T-cell (primary cell): Measurements from ENCODE around the gene MKLN1. TPM values are rescaled to one million over a fixed set of nuclear protein-coding genes. Genes with fewer than 3 reads are reported as not detected.
A peak's percentile ranks its signal among the peaks of the same experiment; 100 is the strongest.
"Not testable (repeated sequence)": the region's sequence is repeated elsewhere in the genome, so short reads cannot be mapped to it uniquely, and the experiment has no call there.

ENCODE experiments used
- ATAC-seq, 4 experiments: fragments of 200-7000 bp in 3 of 4; fragments of 150-1000 bp in 1 of 4; cut with Tn5 transposase; replicated peaks in 1 of 4; 1 replicate in 3 of 4; 2 replicates in 1 of 4; pipeline ENCODE4 v1.10.0; 2021; ENCODE audit warnings: moderate library complexity in 3 of 4, mild to moderate bottlenecking in 2 of 4, moderate number of reproducible peaks in 1 of 4
- CTCF ChIA-PET, 2 donors: fragments of 300-600 bp; sonication (Branson Sonifier 250); formaldehyde crosslinking; loops; one replicate each; lab custom pipeline; 2022; ENCODE audit warnings: antibody characterized with exemption in 2 of 2; lab: Charles Lee
- POLR2A ChIA-PET, 2 donors: fragments of 300-600 bp; sonication (Branson Sonifier 250); formaldehyde crosslinking; loops; one replicate each; lab custom pipeline; 2022; ENCODE audit warnings: antibody characterized with exemption in 2 of 2; lab: Charles Lee
- DNase-seq, 35 experiments: peaks; one replicate each; pipeline versions ENCODE4 v3.0.0 to v3.0.0-alpha.2; 2013 to 2023
- H3K27ac ChIP-seq: one replicate; pipeline ENCODE4 v1.5.1; 2013; ENCODE audit warnings: low read length
- H3K27me3 ChIP-seq, 2 experiments: replicated peaks in 1 of 2; 1 replicate in 1 of 2; 2 replicates in 1 of 2; pipeline versions ENCODE4 v1.6.1 to v1.7.0; 2013; ENCODE audit warnings: low read length in 1 of 2, mixed read lengths in 1 of 2; ENCODE audit not compliant: control insufficient read depth in 2 of 2, insufficient read depth in 2 of 2; ENCODE audit errors: extremely low read depth in 1 of 2
- H3K36me3 ChIP-seq, 2 donors: 1 replicate in 1 of 2; 2 replicates in 1 of 2; pipeline versions ENCODE4 v1.6.1 to v1.7.0; 2013; ENCODE audit warnings: low read length in 1 of 2; ENCODE audit not compliant: control insufficient read depth in 2 of 2, insufficient read depth in 1 of 2; ENCODE audit errors: extremely low read depth in 1 of 2
- H3K4me1 ChIP-seq, 2 experiments: 1 replicate in 1 of 2; 2 replicates in 1 of 2; pipeline versions ENCODE4 v1.6.1 to v1.7.0; 2013; ENCODE audit warnings: low read length in 2 of 2, mixed read lengths in 1 of 2; ENCODE audit not compliant: insufficient read depth in 2 of 2, control insufficient read depth in 1 of 2; ENCODE audit errors: extremely low read depth in 1 of 2
- H3K4me3 ChIP-seq, 2 donors: 1 replicate in 1 of 2; 2 replicates in 1 of 2; pipeline versions ENCODE4 v1.5.1 to v1.7.0; 2013; ENCODE audit warnings: mild to moderate bottlenecking in 2 of 2, low read length in 1 of 2, moderate library complexity in 1 of 2; ENCODE audit not compliant: control insufficient read depth in 1 of 2; ENCODE audit errors: extremely low read depth in 1 of 2
- H3K9me3 ChIP-seq: 2 replicates; pipeline ENCODE4 v1.7.0; 2013
- H3K27ac Mint-ChIP-seq, 2 donors: one replicate each; pipeline ENCODE4 v1.8.0; 2020 to 2021; ENCODE audit warnings: mild to moderate bottlenecking in 2 of 2, mixed read lengths in 2 of 2
- H3K27me3 Mint-ChIP-seq, 2 donors: one replicate each; pipeline ENCODE4 v1.8.0; 2021 to 2022; ENCODE audit warnings: mixed read lengths in 2 of 2
- H3K36me3 Mint-ChIP-seq: one replicate; pipeline ENCODE4 v1.8.0; 2021; ENCODE audit warnings: mixed read lengths
- H3K4me1 Mint-ChIP-seq, 3 donors: one replicate each; pipeline ENCODE4 v1.8.0; 2020 to 2022; ENCODE audit warnings: mixed read lengths in 3 of 3, mild to moderate bottlenecking in 1 of 3
- H3K4me3 Mint-ChIP-seq, 3 donors: one replicate each; pipeline ENCODE4 v1.8.0; 2020 to 2022; ENCODE audit warnings: mild to moderate bottlenecking in 3 of 3, mixed read lengths in 3 of 3, moderate library complexity in 3 of 3
- H3K9me3 Mint-ChIP-seq, 3 donors: one replicate each; pipeline ENCODE4 v1.8.0; 2020 to 2022; ENCODE audit warnings: mixed read lengths in 3 of 3
- WGBS: methylation state at CpG from one replicate; pipeline ENCODE4 v1.1.5; 2013; ENCODE audit warnings: missing lambda C conversion rate; ENCODE audit not compliant: insufficient coverage; 5-methylcytosine and 5-hydroxymethylcytosine counted together
- total RNA-seq, 35 experiments: library from RNA in 6 of 35; stranded (reverse) in 6 of 35; fragments of 120-200 nt in 1 of 35; gene quantifications; one replicate each; pipeline versions ENCODE4 v1.2.1 to v1.2.4 and lab custom pipeline; 2013 to 2026

Gene MKLN1
- total RNA-seq, 5 donors from 2014 or later (not counting 1 experiment from before 2014, with no cell fraction given), result 43.9 to 63.3 (median 46.5) TPM

DNA sequence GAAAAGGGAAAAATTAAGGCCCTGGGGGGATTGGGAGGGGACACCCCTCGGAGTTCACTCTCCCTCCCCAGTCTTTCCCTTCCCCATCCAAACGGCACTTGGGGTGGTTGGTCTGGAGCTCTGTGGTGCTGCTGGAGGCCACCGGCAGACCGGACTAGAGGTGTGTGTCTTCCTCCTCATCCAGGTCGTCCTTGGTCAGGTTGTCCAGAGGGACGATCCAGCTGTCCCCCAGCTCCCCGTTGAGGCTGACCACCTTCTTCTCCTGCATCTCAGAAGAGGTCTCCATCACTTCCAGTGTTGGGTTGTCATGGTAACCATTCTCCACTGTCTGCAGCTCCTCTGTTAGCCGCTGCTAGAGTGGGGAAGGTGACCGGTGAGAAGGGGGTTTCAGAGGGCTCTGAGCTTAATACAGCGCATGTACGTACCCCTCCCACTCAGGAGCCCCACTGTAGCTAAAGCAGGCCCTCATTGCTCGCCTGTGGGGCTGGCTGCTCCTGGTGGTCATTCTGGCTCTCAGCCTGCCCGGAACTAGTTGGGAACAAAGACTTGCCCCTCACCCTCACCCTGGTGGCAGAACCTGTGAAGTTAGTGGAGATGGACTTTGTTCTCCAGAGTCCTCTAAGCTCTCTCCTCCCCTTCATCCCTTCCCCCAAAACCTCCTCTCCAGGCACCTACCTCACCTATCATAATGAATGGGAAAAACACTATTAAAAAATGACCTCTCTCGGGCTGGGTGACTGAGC, 176.7 kb downstream of the MKLN1 start:
- Histone ChIP-seq H3K36me3 (no peaks in the 10 kb centered on the region), H3K9me3 (no peaks in the 10 kb centered on the region), H3K4me3 (no peak overlapping the region), H3K4me1 (peaks cover 11 to 19% of the 10 kb centered on the region in 2 experiments), H3K27ac (no peak overlapping the region), H3K27me3 (peaks cover 0 to 15% of the 10 kb centered on the region in 2 experiments)
- H3K9me3 Mint-ChIP-seq, result no peaks in the 10 kb centered on the region
- H3K36me3 Mint-ChIP-seq, result peaks cover 1% of the 10 kb centered on the region
- peaks cover 45 to 48% (median 45%) of the 10 kb centered on the region in 3 donors for H3K4me1 Mint-ChIP-seq
- H3K27ac Mint-ChIP-seq, result no peak overlapping the region
- 100% methylated on average over 4 of the region's 14 CpGs for WGBS
- no peak overlapping the region for H3K4me3 Mint-ChIP-seq
- ATAC-seq (no peak), DNase-seq (no peak)
- H3K27me3 Mint-ChIP-seq, result peaks cover 9 to 13% of the 10 kb centered on the region in 2 donors
- ChIA-PET CTCF (interaction anchor here in 1 of 2 donors (0.5 kb wide), 1 partner anchor 746 kb away, joined by 3 read pairs; no protein-coding TSS in a partner anchor), POLR2A (interaction anchor here in 1 of 2 donors (0.6 kb wide), 1 partner anchor 1252 kb away, joined by 4 read pairs; no protein-coding TSS in a partner anchor)

DNA sequence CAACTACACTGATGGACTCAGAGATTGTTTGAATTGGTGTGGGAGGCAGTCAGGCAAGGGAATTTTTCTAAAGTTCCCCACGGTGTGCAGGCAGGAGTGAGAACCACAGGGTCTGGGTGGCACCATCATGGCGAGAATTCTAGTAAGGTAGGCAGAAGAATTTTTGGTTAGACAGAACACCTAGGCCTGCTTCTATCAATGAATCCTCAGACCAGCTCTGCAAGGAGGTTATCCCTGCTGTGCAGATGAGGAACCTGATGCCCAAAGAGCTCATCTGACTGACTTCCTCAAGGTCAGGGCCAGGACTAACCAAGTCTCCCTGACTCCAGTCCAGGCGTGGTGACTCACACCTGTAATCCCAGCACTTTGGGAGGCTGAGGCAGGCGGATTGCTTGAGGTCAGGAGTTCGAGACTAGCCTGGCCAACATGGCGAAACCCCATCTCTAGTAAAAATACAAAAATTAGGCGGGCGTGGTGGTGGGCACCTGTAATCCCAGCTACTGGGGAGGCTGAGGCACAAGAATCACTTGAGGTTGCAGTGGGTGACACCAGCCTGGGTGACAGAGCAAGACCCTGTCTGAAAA, 177.5 kb downstream of the MKLN1 start:
- ChIA-PET CTCF (interaction anchor here in 1 of 2 donors (0.5 kb wide), 1 partner anchor 747 kb away, joined by 3 read pairs; no protein-coding TSS in a partner anchor), POLR2A (interaction anchor here in 1 of 2 donors (0.6 kb wide), 1 partner anchor 1366 kb away, joined by 3 read pairs; no protein-coding TSS in a partner anchor)
- H3K9me3 ChIP-seq, result not testable (repeated sequence)

DNA sequence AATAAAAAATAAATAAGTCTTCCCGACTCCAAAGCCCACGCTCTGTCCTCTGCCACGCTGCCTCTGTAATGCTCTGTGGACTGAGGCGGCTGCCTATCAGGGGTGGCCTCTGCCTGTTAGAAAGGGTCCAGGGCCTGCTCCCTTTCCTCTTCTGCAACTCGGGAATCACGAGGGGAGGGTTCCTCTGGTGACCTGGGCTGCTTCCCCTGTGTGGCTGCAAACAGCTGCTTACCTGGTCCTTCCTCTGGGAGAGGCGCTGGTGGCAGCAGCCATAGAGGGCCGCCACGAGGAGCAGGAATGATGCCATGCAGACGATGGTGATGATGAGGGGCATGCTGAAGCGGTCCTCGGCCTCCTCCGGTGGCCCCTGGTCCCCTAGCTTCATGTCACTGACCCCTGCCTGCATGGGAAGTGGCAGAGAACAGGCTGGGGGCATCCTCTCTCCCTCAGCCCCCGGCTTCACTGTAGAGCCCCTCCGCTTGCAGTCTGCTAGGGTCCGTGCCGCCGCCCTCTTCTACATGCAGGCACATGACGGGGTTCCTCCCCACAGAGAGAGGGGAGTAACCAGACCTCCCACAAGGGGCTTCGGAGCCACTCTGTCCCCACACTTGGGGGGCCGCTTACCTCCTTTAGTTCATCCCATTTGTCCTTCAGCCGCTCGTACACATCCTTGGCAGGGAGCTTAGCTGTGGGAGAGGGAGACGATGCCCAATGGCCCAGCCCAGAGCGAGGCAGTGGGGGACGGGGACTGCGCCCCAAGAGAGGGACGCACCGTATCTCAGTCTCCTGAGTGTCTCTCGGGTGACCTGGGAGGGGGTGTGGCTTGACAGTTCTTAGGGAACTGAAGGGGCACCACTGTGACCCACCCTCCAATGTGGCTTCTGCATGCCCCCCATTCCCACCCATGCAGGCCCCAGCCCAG, 178.2 kb downstream of the MKLN1 start:
- no peaks in the 10 kb centered on the region for H3K36me3 Mint-ChIP-seq
- POLR2A ChIA-PET, result no interaction called here

More for the DNA sequence above, 177.5 kb downstream of the MKLN1 start:
- Mint-ChIP-seq H3K27me3 (peaks cover 9 to 13% of the 10 kb centered on the region in 2 donors), H3K4me1 (peaks cover 45 to 48% (median 45%) of the 10 kb centered on the region in 3 donors)
- ATAC-seq, H3K27ac ChIP-seq, H3K36me3 Mint-ChIP-seq, H3K4me3 Mint-ChIP-seq, H3K4me3 ChIP-seq, H3K36me3 ChIP-seq, DNase-seq, H3K9me3 Mint-ChIP-seq, H3K27ac Mint-ChIP-seq: not testable (repeated sequence)
- Histone ChIP-seq H3K4me1 (peaks cover 11 to 19% of the 10 kb centered on the region in 2 experiments), H3K27me3 (peaks cover 0 to 18% of the 10 kb centered on the region in 2 experiments)
- 82% methylated on average over 3 of the region's 8 CpGs for WGBS

DNA sequence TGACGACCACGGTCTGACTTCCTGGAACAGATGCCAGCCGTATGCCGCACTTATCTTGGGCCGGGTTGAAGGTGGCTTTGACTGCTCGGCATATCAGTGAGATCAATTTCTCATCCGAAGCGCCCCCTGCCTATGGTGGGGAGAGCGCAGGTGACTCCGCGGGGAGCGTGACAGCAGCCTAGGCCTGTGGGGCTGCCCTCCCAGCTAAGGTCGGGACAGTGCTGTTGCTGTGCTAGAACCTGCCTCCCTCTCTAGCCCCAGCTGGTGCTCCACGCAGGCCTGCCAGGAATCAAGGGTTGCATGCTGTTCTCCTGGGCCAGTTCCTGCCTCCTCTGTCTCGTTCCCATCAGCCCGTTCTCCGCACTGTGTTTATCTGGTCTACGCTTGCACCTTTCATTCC, 178.9 kb downstream of the MKLN1 start:
- POLR2A ChIA-PET, result no interaction called here
- CTCF ChIA-PET, result interaction anchor here (1.1 to 1.3 kb wide), 2 partner anchors 14 to 148 kb away, joined by 3 to 5 read pairs; no protein-coding TSS in a partner anchor

More for the DNA sequence above, 178.2 kb downstream of the MKLN1 start:
- 85% methylated on average over 10 of the region's 30 CpGs for WGBS
- ATAC-seq (no peak), DNase-seq (no peak)
- CTCF ChIA-PET, result no interaction called here
- no peak overlapping the region for H3K27ac Mint-ChIP-seq
- Histone ChIP-seq H3K36me3 (no peaks in the 10 kb centered on the region), H3K27ac (no peak overlapping the region), H3K27me3 (peaks cover 0 to 18% of the 10 kb centered on the region in 2 experiments), H3K9me3 (no peaks in the 10 kb centered on the region), H3K4me3 (no peak overlapping the region), H3K4me1 (peaks cover 11 to 19% of the 10 kb centered on the region in 2 experiments)
- H3K4me3 Mint-ChIP-seq, result no peak overlapping the region
- H3K9me3 Mint-ChIP-seq, result no peaks in the 10 kb centered on the region
- H3K27me3 Mint-ChIP-seq, result peaks cover 9 to 13% of the 10 kb centered on the region in 2 donors
- H3K4me1 Mint-ChIP-seq, result peaks cover 38 to 42% (median 38%) of the 10 kb centered on the region in 3 donors

DNA sequence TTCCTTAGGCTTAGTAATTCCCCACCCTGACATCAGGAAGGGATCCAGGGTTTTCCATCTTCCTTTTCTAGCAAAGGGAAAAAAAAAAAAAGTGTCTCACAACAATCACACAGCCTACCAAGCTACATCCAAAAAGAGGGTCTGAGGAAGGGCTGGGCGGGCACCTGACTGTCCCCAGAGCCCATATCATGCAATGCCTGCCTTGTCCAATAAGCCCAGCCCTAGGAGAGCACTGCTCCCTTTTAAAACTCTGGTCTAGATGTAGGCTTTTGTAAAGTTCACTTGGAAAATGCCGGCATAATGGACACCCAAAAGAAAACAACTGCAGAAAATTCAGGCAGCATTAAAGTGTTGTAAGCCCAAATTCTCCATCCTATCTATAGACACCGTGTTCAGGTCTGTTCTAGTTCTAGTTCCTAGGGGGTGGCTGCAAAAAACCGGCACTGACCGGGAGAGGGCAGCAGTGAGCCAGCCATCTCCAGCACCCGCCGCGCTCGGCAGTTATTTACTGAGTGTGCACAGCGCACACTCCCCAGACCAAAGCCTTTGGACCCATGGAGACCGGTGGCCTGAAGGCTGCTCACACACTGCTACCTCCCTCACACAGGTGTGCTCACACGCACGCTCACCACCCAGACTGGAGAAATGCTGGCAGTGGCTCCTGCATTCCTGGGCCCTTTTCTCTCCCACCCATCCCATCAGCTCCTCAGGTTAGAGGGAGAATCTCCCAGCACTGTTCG, 180.1 kb downstream of the MKLN1 start:
- ChIA-PET POLR2A (no interaction called here), CTCF (interaction anchor here (0.9 to 1.3 kb wide), 3 partner anchors 9 to 147 kb away, joined by 3 to 5 read pairs (median 4); no protein-coding TSS in a partner anchor)
- Mint-ChIP-seq H3K4me1 (peaks cover 21 to 29% (median 24%) of the 10 kb centered on the region in 3 donors), H3K36me3 (no peaks in the 10 kb centered on the region), H3K27me3 (peaks cover 9 to 13% of the 10 kb centered on the region in 2 donors), H3K4me3 (peak overlapping the region in 1 of 3 donors; percentile 28), H3K27ac (no peak overlapping the region), H3K9me3 (no peaks in the 10 kb centered on the region)
- Histone ChIP-seq H3K4me1 (peaks cover 2 to 9% of the 10 kb centered on the region in 2 experiments), H3K4me3 (peak overlapping the region in 1 of 2 donors; percentile 32), H3K27me3 (peaks cover 0 to 18% of the 10 kb centered on the region in 2 experiments), H3K36me3 (no peaks in the 10 kb centered on the region), H3K9me3 (no peaks in the 10 kb centered on the region), H3K27ac (no peak overlapping the region)
- WGBS, result 28% methylated on average over 10 of the region's 14 CpGs
- ATAC-seq (peak; percentile 84 to 88 (median 86)), DNase-seq (peak; percentile 45 to 87 (median 75))

More for the DNA sequence above, 178.9 kb downstream of the MKLN1 start:
- peaks cover 31 to 35% (median 31%) of the 10 kb centered on the region in 3 donors for H3K4me1 Mint-ChIP-seq
- no peaks in the 10 kb centered on the region for H3K9me3 Mint-ChIP-seq
- 92% methylated on average over 12 of the region's 18 CpGs for WGBS
- Histone ChIP-seq H3K27me3 (peaks cover 0 to 18% of the 10 kb centered on the region in 2 experiments), H3K9me3 (no peaks in the 10 kb centered on the region), H3K36me3 (no peaks in the 10 kb centered on the region), H3K27ac (no peak overlapping the region), H3K4me3 (no peak overlapping the region), H3K4me1 (peaks cover 5 to 18% of the 10 kb centered on the region in 2 experiments)
- H3K4me3 Mint-ChIP-seq, result no peak overlapping the region
- ATAC-seq (no peak), DNase-seq (no peak)
- H3K36me3 Mint-ChIP-seq, result no peaks in the 10 kb centered on the region
- H3K27me3 Mint-ChIP-seq, result peaks cover 9 to 13% of the 10 kb centered on the region in 2 donors
- H3K27ac Mint-ChIP-seq, result no peak overlapping the region
